ENCODE measurements around the gene AUTS2. TPM values are rescaled to one million over a fixed set of nuclear protein-coding genes. Genes with fewer than 3 reads are reported as not detected.

Gene AUTS2
- polyA plus RNA-seq, 1 donor, result 110 TPM

GRCh38 chr7:69599286-69599954 lies 1.1 kb downstream of the AUTS2 start:
- DNase-seq, result peak; percentile 62

- DNase-seq, result peak; percentile 44
Observed at GRCh38 chr7:69599955-69600709, 1.9 kb downstream of the AUTS2 start.

GRCh38 chr7:69600710-69601519 lies 2.6 kb downstream of the AUTS2 start:
- DNase-seq, result no peak

- no peak for DNase-seq
Observed at GRCh38 chr7:69602522-69602921, 4.2 kb downstream of the AUTS2 start.

GRCh38 chr7:69603351-69603750 lies 5.1 kb downstream of the AUTS2 start:
- DNase-seq, result no peak

GRCh38 chr7:69603937-69604494 lies 5.7 kb downstream of the AUTS2 start:
- DNase-seq, result no peak

- no peak for DNase-seq
Observed at GRCh38 chr7:69605070-69605469, 6.8 kb downstream of the AUTS2 start.

- DNase-seq, result no peak
Observed at GRCh38 chr7:69605546-69605945, 7.3 kb downstream of the AUTS2 start.

GRCh38 chr7:69608049-69608448 lies 9.8 kb downstream of the AUTS2 start:
- no peak for DNase-seq

GRCh38 chr7:69608878-69609277 lies 10.6 kb downstream of the AUTS2 start:
- no peak for DNase-seq

- no peak for DNase-seq
Observed at GRCh38 chr7:69609541-69610373, 11.5 kb downstream of the AUTS2 start.

- no peak for DNase-seq
Observed at GRCh38 chr7:69610374-69611084, 12.3 kb downstream of the AUTS2 start.

- no peak for DNase-seq
Observed at GRCh38 chr7:69612981-69613380, 14.7 kb downstream of the AUTS2 start.

- DNase-seq, result no peak
Observed at GRCh38 chr7:69613846-69614245, 15.6 kb downstream of the AUTS2 start.

GRCh38 chr7:69615685-69616084 lies 17.4 kb downstream of the AUTS2 start:
- DNase-seq, result no peak

- DNase-seq, result no peak
Observed at GRCh38 chr7:69617364-69617763, 19.1 kb downstream of the AUTS2 start.

- DNase-seq, result no peak
Observed at GRCh38 chr7:69619054-69619453, 20.8 kb downstream of the AUTS2 start.

GRCh38 chr7:69619635-69620034 lies 21.4 kb downstream of the AUTS2 start:
- no peak for DNase-seq

- DNase-seq, result peak; percentile 46
Observed at GRCh38 chr7:69620063-69620462, 21.8 kb downstream of the AUTS2 start.

GRCh38 chr7:69620650-69621049 lies 22.4 kb downstream of the AUTS2 start:
- no peak for DNase-seq

Measured in left kidney (tissue), 2 donors.